SH-SY5Y (cell line): ENCODE results near the gene CCDC9B.

ENCODE experiments used
- GATA2 ChIP-seq: IDR thresholded peaks from 2 replicates; pipeline ENCODE4 v1.6.1; 2011; ENCODE audit warnings: mild to moderate bottlenecking, low read depth, low read length
- GATA3 ChIP-seq: IDR thresholded peaks from 2 replicates; pipeline ENCODE4 v1.6.1; 2011; ENCODE audit warnings: low read depth, mild to moderate bottlenecking, low read length, moderate library complexity

GRCh38 chr15:40352281-40352901, 11.7 kb upstream of the CCDC9B start:
- TF ChIP-seq GATA3 (no peak), GATA2 (no peak)
